ENCODE data around the gene CADPS2. TPM values are rescaled to one million over a fixed set of nuclear protein-coding genes. Genes with fewer than 3 reads are reported as not detected.
"Not testable (repeated sequence)": the region's sequence is repeated elsewhere in the genome, so short reads cannot be mapped to it uniquely, and the experiment has no call there.

The CADPS2 gene
- total RNA-seq, 1 donor from 2014 or later, result 22.0 TPM

GRCh38 chr7:122307228-122307621, 579.0 kb downstream of the CADPS2 start:
- no peak for DNase-seq

DNA sequence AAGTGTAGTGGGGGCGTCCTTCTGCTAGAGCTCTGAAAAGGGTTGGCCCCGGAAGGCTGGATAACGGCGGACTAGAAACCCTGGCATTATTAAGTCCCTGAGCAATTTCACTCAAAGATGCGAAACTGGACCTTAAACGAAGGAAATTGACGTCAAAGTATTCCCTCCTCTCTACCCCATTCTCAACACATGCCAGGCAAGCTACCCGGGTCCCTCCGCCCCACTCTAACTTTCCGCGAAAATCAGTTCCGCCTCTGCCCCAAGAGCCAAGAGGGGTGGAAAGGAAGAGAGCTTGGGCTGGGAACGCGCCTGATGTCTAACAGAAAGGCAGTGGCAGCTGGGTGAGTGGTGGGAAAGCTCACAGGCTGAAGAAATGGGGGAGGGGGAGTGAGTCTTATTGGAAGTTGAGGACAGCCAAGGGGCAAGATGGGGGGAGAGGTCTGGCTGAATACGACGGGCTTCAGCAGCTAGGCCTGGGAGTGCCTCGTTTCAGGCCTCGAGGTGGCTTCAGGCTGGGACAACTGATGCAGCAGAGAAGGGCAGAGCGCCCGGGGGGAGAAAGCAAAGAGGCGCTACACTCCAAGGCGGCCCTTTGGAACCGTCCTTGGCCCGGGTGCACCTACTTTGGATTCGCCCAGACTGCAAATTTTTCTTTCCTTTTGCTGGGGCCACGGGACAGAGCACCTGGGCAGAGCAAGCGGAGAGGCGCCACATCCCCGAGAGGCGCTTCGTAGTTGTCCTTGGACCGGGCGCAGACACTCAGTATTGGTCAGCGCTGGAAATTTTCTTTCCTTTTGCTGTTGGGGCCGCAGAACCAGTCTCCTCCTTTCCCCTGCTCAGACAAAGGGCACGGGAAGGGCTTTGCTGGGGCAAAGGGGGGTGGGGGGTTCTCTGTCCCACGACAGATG, 579.7 kb downstream of the CADPS2 start:
- DNase-seq, result peak; percentile 51

- peak; percentile 35 for DNase-seq
These were observed 580.6 kb downstream of the CADPS2 start for GRCh38 chr7:122305475-122306319.

- no peak for DNase-seq
These were observed 581.3 kb downstream of the CADPS2 start for GRCh38 chr7:122304996-122305421.

DNA sequence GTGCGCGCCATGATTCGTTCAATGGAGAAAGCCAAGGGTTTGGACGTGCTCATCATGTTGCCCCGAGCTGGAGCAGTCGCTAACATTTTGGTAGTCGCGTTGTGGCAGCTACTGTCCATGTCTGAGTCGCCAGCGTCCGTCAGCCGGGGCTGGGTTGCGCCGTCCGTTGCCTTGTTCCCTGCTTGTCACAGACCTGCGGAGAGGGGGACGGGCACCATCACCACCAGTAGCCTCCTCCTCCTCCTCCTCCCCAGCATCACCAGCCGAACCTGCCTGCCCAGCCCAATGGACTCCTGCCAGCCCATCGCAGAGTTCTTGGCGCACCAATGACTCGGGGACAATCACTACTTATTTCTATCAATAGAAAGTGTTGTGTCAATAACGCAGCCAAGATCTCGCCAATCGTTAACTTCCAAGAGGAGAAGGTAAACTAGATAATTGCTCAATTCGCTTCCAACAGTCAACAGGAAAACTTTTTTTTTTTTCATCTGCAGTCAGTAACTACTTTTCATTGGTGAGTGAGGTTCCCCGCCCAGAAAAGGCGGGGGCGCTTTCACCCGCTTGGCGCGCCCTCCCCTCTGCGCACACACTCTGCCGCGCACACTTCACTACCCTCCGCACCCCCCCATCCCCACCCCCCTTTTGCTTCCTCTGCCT, 581.8 kb downstream of the CADPS2 start, which contains the start of gene FEZF1:
Gene FEZF1 (minus strand): TSS at position 432 of the 657 bp plus-strand sequence. CDS start 313 bp downstream, at position 119.
- DNase-seq, result peak; percentile 48

DNA sequence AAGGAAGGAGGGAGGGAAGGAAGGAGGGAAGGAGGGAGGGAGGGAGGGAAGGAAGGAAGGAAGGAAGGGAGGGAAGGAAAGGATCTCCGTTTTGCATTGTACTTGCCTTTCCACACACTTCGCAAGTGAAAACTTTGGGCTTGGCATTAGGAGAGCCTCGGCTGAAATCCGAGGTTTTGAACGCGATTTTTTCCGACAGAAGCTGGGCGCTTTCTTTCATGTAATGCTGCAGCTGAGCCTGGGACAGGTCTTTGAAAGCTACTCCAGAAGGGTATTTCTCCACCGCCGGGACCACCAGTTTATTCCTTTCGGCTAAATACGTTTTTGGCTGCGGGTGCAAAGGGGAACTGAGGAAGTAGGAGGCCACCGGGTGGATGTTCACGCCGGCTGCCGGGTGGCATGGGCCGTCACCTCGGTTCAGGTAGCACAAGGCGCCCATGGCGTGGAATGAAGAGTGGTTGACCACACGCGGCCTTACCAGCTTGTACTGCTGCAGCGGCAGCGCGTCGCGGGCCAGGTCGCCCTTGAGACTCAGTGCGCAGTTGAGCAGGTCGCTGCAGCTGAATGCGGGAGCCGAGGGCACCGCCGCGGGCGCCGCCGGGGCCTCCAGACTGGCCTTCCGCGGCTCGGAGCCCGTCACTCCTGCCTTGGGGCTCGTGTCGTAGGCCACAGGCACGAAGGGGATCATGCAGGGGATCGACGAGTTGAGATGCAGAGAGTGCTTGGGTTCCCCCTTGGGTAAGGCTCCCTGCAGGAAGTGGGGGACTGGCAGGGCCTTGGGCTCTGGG, 582.5 kb downstream of the CADPS2 start:
- peak; percentile 22 for DNase-seq

- DNase-seq, result no peak
These were observed 583.3 kb downstream of the CADPS2 start for GRCh38 chr7:122302761-122303530.

DNA sequence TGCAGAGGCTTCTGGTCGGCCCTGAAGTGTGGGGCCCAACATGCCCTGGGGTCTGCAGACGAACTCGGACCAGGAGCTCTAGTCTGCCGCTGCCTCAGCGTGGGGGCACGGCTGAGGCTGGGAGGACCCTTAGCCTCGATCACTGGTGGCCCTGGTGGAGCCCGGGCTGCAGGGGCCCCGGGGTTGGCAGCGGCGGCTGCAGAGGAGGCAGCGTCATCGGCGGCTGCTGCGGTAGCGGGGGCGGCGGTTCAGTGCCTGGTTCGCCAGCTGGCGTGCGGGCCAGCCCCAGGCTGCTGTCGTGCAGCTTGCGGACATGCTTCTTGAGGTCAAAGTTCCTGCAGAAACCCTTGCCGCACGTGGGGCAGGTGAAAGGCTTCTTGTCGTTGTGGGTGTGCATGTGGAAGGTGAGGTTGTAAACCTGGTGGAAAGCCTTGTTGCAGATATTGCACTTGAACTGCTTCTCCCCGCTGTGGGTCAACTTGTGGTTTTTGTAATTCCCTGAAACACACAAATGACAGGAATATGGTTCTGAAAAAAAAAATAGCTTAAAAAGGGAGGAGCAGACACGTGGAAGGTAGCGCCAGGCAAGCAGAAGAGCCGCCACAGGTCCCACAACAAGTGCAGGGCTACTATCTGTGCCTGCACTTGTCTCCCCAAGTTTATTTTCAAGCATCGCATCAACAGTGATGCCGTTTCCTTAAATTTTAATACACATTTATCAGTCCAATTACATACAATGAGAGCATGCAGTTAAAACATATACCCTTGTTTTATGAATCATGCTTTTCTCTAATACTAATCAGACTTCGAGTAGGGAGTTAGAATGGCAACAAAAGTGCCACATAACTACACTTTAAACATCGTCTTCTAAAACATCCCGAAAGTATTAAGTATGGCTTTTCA, 584.2 kb downstream of the CADPS2 start:
- DNase-seq, result peak; percentile 30

DNA sequence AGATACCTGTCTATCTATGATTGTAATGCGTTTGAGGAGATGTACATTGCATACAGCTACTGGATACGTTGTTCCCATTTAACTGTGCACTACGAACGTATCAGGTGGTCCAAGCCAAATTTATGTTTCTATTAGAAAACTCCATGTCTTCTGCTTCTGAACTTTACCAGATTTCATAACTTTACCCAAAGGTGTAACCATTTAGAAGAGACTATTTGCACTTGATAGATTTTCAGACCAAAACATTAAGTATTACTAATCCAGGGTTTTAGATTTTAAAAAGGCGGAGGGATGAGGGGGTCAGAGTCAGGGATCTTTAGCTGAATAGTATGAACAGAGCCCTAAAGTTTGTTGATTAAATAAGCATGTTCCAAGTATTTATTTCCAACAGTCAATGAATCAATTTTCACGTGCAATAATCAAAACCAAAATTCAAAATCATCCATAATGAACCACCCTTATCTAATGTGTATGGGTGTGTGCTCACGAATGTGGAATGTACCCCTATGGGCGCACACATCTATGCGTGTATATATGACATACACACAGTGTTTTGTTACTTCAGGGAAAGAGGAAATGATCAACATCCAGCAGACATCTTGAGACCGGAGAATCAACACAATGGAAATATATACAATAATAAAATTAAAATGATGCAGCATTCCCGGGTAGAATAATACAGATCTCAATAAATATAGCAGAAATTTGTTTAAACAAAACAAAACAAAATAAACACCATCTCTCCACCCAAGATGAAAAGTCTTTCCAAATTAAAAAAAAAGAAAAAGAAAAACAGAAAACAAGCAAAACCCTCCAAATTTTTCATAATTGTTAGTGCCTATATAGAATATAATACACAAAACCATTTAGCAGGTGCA, 585.1 kb downstream of the CADPS2 start:
- no peak for DNase-seq

DNA sequence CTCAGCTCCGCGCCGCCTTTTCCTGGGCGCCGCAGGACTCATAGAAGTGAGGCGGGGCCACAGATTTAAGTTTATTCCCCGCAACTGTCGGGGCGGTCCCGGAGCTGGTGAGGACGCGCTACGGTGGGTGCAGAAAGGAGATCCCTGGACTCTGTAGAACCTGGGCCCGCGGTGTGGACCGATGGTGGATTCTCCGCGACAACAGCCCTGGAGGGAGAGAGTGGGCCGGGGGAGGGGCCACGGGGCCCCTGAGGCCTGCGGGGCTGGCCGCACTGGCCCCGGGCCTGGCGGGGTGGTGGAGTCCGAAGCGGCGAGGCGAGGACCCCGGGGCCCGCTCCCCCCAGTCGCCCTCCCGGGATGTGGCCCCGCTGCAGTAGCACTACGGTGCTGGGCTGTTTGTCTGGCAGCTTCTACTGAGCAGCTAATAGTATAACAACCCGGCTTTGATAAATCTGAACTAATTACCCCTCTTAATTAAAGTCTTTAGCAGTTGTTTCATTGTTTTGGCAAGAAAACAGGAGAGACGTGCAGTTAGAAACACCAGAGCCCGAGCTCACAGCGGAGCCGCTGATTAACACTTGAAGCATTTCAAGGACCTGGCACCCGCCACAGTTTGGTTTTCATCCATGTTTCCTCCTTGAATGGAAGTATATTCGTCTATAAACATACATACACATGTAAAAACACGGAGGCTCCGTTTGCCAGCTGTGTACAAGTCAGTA, 585.9 kb downstream of the CADPS2 start:
- peak; percentile 31 for DNase-seq

DNA sequence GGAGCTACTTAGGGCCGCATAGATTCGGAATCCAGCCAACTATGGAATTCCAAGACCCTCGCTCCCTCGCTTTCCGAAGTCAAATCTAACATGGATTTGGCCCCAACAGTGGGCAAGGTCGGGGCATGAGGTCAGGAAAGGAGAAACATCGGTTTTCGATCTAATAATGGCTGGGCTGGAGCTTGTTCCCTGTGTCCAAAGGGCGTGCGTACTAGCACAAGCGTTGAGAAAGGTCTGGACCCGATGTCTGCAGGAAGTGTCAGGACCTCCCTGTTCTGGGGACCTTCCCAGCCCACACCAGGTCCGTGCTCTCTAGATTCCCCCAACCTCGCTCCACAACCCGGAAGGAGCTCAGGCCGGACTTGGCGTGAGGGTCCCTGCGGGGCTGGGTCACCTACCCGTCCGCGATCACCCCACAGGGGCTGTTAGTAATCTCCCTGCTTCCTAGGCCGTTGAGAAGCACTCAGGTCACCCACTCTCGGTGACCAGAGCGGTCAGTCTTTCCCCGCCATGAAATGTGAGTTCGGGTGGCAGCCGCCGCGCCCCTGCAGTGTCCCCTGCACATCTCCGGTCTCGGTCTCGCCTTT, 586.5 kb downstream of the CADPS2 start:
- no peak for DNase-seq

GRCh38 chr7:122298618-122299017, 587.6 kb downstream of the CADPS2 start:
- no peak for DNase-seq

DNA sequence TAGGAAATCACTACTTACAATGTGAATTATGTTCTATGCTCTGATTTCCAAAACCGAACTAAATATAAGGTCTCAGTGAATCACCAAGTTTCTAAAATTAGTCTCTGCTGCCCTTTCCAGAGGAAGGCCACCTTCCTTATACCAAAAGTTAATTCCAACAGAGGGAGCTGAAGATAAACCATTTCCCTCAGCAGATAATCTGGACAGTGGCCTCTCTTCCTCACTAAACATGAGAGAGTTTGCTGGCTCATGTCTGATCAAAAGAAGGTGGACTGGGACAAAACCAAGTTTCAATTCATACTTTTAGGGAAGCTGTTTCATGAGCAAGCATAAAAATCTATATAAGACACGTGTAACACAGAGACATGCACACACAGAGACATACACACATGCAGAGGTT, 588.1 kb downstream of the CADPS2 start:
- no peak for DNase-seq

DNA sequence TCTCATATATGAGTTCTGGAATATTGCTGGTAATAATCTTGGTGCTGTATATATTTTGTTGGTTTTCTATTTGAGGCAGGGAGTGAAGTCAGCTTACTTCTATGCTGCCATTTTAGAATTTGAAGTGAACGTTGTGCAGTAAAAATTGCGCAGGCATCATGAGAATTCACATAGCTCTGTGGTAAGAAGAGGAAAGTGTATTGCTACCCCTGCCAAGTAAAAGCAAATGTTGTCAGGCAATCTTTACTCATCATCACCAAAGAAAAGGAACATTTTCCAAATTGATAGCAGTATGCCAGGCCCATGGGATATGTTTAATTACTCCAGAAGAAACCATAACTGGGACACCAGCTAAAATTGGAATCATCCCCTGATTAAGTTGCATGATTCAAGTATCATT, 595.1 kb downstream of the CADPS2 start:
- no peak for DNase-seq

GRCh38 chr7:122290476-122290875, 595.8 kb downstream of the CADPS2 start:
- no peak for DNase-seq

DNA sequence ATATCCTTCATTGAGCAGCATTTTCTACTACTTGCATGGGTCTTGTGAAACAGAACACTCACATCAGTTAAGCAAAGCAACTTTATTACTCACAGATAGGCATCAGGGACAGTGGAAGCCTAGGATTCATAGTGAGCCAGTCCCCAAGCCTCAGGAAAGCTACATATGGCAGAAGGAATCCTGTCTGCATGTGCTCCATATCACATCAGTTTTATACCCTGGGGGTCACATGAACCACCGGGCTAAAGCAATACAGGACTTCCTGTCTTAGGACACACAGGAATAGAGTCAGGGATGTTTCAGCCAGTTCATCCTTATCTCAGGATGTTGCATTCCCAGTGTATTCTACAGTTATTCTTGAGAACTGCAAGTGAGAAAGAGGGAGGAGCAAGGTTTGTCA, 596.8 kb downstream of the CADPS2 start:
- no peak for DNase-seq

DNA sequence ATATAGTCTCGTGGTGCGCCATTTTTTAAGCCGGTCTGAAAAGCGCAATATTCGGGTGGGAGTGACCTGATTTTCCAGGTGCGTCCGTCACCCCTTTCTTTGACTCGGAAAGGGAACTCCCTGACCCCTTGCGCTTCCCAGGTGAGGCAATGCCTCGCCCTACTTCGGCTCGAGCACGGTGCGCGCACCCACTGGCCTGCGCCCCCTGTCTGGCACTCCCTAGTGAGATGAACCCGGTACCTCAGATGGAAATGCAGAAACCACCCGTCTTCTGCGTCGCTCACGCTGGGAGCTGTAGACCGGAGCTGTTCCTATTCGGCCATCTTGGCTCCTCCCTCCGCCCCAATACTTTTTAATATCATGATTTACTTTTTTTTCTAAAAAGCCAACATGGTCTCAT, 601.7 kb downstream of the CADPS2 start:
- DNase-seq, result not testable (repeated sequence)

GRCh38 chr7:122273117-122273516, 613.1 kb downstream of the CADPS2 start:
- DNase-seq, result no peak

Data from tongue (tissue), 2 donors.